GM21526 (cell line): ENCODE results near the gene PCYOX1L.

Source experiments
- ATAC-seq: cut with Tn5 transposase; IDR thresholded peaks from one replicate; pipeline ENCODE4 v1.9.1; 2021; ENCODE audit warnings: moderate library complexity; ENCODE audit not compliant: unreplicated experiment, low FRiP score

The PCYOX1L gene

GRCh38 chr5:149405550-149406202 is 47.8 kb downstream of the PCYOX1L start:
- no peak for ATAC-seq

DNA sequence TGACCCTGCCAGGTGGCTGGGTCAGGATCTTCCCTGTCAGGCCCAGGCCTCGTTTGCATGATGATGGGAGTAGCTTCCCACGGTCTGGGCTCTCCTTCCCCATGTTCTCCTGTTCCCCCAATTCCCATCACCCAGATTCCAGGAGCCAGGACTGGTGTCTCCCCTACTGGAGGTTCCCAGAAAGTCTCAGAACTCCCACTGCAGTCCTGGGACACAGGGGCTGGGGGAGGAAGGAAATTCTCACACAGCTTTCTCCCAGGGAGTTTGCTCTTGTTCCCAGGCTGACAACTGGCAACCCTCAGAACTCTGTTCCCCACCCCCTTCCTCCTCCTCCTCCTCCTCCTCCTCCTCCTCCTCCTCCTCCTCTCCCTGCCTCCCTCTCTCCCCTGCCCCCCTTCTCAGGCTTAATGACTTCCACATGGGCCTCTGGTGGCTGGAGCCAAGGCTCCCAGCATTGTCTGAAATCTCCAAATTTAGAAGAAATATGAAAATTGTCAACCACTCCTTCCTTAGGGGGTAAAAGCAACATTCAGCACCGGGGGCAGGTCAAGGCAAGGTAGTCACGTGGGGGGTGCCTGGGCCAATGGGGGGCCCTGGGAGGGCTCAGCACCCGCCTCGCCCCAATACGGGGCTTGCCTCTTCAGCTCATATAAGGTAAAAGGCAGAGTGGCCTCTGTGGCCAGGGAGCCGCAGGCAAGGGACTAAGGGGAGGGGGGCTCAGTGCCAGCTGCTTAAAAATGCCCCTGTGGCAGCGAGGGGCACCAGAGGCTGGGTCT is 48.5 kb downstream of the PCYOX1L start:
- ATAC-seq, result no peak

- no peak for ATAC-seq
These were observed 49.1 kb downstream of the PCYOX1L start for GRCh38 chr5:149406979-149407306.

GRCh38 chr5:149407323-149408251 is 49.7 kb downstream of the PCYOX1L start:
- no peak for ATAC-seq

GRCh38 chr5:149408252-149409099 is 50.6 kb downstream of the PCYOX1L start:
- ATAC-seq, result no peak

DNA sequence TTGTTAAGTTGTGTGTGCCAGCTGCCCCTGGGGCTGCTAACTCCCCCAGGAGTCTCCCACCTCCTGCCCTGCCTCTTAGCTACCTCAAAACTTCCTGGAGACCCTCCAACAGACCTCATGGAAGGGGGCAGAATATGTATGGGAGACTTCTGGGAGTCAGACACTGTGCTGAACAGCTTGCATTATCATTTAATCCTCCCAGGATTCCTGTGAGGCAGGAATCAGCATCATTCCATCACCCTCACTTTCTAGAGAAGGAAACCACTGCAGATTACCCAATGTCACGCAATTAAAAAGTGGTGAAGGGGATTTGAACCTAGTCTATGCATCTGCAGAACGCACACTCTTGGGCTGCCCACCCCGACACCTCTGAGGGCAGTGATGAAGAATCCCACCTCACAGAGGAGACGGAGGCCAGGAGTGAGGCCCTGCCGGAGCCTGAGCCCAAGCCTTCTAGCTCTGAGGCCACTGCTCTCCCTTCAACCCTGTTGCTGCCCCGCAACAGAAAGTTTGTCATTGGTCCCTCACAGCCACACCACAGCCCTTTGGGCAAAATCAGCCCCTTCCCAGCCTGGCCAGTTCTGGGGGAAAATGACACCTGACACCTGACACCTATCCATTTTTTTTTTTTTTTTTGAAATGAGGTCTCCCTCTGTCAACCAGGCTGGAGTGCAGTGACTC is 51.6 kb downstream of the PCYOX1L start:
- no peak for ATAC-seq

DNA sequence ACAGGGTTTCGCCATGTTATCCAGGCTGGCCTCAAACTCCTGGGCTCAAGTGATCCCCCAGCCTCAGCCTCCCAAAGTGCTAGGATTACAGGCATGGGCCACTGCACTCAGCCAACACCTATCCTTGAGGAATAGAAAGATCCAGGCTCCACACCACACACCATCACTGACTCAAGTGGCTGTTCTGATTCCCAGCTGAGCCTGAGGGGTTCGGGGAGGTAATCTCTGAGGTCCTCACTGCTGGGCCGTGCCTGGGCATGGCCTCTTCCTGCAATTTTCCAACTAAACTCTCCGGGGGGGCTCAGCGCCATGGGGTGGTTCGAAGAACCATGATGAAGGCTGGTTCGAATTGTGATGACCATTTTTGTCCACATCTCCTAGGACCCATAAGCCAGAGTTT is 52.2 kb downstream of the PCYOX1L start:
- no peak for ATAC-seq

DNA sequence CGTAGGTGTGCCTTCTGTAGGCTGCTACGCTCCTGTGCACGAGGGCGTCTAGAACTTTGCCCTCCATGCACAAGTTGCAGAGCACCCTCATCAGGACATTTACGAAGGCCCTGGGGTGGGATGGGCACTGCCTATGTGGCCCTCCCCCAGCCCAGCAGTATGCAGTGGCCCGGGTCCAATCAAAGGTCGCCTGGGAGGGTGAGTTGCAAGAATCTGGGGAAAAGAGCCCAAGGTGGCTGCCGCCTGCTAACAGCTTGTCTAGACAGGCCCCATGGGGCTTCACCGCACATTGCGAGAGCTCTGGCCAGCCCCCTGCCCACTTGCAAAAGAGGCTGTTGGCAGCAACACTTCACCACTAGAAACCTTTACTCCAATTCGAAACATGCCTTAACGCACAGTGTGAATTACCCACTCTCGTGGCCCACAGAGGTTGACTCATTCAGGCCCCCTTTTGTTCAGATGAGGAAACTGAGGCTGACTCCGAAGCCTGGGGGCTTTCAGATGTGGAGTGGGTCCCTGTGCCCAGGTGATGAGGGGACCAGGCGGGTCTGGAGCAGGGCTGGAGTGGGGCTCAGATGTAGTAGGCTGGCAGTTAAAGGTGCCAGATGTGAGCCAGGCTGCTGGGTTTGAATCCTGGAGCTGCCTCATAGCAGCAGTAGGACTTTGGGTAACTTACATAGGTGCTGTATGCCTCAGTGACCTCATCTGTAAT is 53.0 kb downstream of the PCYOX1L start:
- ATAC-seq, result no peak

- no peak for ATAC-seq
These were observed 54.1 kb downstream of the PCYOX1L start for GRCh38 chr5:149411738-149412519.

DNA sequence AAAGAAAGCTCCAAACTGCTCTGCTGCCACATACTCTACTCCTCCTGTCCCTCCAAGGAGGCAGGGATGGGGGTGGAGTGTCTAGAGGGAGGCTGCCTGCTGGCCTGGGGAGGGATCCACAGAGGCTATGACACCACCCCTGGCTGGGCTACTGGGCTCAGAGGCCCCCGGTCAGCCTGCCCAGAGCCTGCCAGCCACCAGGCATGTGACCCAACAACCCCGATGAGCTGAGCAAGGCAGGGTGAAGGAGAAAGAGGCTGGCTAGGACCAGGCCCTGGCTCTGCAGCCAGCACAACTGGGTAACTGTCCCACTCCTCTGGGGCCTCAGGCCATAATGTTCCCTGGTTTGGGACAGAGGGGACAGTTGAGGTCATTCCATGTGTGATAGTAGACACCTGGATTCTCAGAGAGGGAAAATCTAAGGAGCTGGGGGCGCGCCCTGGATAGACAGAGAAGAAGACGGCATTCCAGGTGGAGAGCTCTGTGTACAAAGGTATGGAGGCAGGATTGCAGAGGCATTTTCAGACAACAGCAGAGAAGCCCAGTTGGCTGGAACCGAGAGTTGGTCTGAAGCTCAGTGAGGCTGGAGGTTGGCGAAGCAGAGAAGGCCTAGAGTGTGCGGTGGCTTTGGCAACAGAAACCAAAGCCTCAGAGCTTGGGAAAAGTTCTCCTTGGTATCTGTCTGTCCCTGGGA is 55.1 kb downstream of the PCYOX1L start:
- no peak for ATAC-seq

- no peak for ATAC-seq
These were observed 55.8 kb downstream of the PCYOX1L start for GRCh38 chr5:149413477-149414210.

DNA sequence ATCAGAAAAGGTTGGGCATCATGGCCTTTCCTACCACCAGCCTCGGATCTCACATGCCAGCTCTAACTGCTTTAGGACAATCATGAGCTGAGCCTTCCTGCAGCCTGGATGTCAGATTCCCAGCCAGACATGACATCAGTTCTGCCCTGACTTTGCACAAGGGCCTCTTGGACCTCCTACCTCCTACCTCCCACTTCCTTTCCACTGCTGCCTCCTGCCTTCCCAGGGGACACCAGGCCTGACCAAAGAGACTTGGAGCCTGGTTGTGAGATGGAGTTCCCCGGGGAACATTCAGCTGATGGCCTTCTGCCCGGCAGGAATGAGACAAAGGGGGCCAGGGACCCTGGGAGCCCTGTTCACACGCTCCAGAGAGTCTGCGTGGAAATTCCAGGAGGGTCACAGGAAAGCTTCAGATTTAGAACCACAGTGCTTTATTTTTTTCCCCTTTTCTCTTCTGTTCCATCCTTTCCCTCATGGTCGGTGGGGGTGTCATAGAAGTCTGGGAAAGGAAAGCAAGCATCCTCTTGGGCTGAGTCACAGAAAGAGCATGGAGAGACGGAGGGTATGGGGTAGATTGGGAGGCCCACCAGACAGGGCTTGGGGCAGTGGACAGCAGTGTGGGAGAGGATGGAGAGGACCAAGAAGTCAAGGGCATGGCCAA is 56.7 kb downstream of the PCYOX1L start:
- no peak for ATAC-seq

- no peak for ATAC-seq
These were observed 57.5 kb downstream of the PCYOX1L start for GRCh38 chr5:149415066-149415967.

- no peak for ATAC-seq
These were observed 59.3 kb downstream of the PCYOX1L start for GRCh38 chr5:149416987-149417710.
